ENCODE measurements around the gene HEBP1.
"Not testable (repeated sequence)": the region's sequence is repeated elsewhere in the genome, so short reads cannot be mapped to it uniquely, and the experiment has no call there.

HEBP1 gene, protein sequence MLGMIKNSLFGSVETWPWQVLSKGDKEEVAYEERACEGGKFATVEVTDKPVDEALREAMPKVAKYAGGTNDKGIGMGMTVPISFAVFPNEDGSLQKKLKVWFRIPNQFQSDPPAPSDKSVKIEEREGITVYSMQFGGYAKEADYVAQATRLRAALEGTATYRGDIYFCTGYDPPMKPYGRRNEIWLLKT

DNA sequence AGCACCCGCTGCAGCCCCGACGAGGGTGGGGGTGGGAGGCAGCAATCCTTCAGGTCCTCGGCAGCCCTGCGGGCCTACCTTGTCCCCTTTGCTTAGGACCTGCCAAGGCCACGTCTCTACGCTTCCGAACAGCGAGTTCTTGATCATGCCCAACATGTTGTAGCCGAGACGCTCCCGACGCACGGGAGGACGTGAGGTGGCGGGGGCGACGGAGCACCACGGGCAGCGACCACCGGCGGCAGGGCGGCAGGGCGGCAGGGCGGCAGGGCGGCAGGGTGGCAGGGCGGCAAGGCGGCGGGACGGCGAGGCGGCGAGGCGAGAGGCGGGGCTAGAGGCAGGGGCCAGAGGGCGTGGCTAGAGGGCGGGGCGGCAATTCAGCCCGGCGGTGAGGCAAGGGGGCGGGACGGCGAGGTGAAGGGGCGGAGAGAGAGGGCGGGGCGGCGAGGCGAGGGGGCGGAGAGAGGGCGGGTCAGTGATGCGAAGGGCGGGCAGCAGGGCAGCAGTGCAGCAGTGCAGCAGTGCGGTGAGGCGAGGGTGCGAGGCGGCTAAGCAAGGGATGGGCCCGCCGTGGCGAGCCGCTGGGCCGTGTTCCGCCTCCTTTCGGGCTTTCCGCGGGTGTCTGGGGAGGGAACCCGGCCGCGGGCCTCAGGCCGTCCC, at the start of gene HEBP1:
Gene HEBP1 (minus strand): TSS at position 307 of the 657 bp plus-strand sequence. CDS start 151 bp downstream, at position 156.
- DNase-seq (ENCODE audit: low spot score) = peak; percentile 94

DNA sequence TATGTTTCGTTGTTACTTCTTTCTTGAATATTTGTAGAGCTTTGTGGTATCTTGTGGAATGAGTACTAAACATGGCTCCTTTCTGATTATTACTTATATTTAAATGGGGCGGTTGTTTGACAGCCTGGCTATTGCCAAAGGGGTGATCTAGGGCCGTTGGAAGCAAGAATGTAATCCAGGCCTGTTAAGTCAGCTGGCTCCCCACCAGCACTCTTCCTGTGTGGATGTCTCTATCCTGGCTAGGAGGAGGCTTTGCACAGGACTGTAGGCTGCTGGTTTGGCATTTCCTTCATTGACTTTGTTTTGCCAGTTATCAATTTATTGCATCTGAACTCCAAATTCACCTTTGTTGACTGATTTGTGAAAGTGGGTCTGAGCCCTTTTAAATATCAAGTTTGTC, 49.8 kb upstream of the HEBP1 start:
- DNase-seq (ENCODE audit: low spot score) = peak; percentile 14

DNA sequence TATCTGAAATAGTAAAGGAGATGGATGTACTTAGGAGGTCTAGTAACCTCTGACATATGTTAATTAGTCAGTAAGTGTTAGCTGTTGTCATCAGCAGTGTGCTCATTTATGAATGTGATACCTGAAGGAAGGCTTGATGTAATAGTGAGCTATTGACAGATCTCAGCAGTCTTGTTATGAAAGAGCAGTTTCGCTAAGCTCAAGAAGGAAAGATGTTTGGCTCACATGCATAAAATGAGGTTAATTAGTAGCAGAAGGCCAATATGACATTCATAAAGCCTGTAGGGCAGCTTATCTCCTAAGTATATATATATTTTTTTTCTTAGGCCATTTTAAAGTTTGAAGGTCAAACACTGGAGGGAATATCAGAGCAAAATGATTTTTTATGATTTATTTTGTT, 46.9 kb upstream of the HEBP1 start:
- DNase-seq (ENCODE audit: low spot score) = no peak

DNA sequence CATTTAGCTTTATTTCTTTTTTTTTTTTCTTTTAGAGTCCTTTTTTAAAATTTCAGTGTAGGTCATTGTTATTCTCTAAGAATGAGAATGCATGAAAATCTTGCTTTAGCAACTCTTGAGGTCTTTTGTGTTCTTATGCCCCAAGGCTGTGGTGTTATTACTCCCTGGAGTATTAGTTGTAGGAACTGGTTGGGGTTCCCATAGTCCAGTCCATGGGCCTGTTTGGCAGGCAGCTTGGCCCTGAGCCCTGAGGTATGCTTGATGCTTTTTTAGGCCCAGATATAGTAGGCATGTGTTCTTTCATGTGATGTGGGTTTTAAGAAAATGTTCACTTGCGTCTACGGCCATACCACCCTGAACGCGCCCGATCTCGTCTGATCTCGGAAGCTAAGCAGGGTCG, 45.8 kb upstream of the HEBP1 start:
- DNase-seq (ENCODE audit: low spot score) = no peak

DNA sequence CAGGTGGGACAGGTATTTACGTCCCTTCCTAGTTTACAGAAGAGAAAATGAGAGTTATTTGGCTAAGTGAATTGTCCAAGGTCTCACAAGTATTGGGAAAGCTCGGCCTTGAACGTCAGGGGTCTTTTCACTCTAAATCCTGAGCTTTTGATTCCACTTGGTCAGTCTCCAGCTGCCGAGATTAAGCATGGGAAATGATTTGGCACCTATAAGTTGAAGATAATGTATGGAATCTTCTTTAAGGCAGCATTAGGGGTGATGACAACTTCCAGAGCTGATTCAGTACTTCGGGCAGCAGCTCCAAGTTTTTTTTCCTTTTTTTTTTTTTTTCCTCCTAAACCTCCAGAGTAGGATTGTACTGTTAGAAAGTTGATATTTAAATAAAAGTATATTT, 44.8 kb upstream of the HEBP1 start:
- DNase-seq (ENCODE audit: low spot score) = peak; percentile 40

DNA sequence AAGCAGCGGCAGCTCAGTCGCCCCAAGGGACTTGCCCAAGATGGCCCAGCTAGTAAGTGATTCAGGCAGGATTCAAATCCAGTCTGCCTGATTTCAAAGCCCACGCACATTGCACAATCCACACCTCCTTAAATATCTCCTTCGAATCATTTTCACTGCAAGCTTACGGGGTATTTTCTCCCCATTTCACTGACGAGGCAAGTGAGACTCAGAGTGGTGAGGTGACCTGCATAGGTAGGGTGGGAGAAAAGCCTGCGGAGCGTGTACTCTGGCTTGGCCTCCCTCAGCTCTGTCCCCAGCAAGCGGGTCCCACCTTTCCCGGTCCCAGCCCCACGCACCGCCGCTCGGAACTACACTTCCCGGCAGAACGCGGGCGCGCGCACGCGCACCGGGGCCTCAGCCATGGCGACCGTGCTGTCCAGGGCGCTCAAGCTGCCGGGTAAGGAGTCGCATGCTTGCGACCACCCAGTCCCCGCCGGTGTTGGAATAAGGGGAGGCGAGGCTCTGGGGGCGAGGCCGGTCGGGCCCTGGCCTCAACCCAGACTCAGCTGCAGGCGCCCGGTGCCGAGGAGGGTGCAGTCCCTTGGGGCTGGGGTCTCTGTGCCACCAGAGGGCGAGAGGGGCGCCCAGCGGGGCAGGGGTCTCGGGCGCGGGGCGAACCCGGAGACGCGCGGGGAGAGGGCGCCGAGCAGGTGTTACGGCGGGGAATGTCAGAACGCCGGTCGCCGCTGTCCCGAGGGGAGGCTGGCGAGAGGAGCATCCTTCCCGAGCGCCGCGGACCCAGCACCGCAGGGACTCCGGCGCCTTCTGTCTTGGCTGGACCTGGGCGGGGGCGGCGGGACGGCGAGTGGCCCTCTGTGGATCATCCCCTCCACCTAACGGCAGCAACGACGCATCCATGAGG, 44.2 kb upstream of the HEBP1 start, which contains the start of gene FAM234B:
Gene FAM234B (plus strand): TSS at position 380 of the 904 bp plus-strand sequence. CDS start 23 bp downstream, at position 403.
- DNase-seq (ENCODE audit: low spot score) = peak; percentile 86

DNA sequence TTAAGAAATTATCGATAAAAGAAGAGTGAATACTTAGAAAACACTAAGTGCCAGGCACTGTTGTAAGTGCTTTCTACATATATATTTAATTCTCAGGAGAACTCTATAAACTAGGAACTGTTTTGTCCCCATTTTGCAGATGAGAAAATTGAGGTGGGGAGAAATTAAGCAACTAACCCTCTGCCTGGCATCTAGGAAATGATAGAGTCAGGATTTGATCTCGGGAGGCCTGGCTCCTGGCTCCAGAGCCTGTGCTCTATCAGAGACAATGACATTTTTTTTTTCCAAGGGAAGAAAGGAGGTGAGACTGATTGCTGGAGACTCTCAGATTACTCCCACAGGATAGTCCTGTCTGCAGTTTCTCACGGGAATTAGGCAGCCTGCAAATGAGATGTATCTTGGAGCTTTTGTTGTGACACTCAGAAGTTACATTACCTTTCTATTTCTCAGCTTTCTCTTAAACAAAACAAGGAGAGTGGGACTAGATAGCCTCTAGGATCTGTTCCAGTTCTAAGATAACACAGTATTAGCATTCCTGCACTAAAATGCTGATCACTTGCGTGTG, 42.7 kb upstream of the HEBP1 start:
- DNase-seq (ENCODE audit: low spot score) = no peak

DNA sequence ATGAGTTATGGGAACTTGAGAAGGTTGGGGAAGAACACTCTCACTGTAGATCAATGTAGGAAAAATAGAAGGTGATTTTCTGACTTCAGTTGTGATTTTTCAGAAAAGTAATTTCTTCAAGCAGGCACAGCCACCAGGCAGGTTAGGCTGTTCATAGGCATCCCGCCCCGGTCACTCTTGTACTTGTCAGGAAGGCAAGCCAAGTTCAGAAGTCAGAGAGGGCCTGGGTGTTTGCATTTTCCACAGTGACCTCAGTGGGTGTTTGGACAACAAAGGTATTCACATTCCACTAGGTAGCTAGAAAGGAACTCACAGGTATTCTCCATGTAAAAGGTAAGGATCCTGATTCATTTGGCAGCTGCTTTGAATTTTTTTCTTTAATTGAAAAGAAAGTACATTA, 41.2 kb upstream of the HEBP1 start:
- DNase-seq (ENCODE audit: low spot score) = no peak

DNA sequence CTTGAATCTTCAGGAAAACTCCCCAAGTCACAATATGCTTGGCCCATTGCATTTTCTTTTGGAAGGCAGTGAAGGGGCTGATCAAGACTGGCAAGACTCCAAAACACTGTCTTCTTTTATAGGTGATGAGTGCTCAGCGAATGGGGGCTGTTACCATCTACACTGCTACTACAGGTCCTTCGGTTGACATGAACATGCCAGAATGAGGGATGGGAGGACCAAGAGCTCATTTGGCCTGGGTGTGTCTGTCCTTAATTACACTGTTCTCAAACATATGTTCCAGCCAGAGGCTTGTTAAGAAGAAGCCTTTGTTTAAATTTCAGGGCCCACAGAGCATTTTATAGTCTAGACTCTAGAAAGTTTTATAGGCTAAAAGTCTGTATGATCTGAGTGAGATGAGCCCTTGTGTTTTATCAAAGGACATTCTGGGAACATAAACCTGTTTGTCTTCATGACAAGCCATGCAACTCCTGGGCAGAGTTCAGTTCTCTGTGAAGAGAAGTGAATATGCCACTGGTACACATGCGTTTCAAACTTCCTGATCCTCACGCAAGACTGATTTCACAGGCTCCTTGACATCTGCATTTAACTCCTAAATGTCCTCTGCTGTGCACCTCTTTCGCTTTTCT, 39.4 kb upstream of the HEBP1 start:
- no peak for DNase-seq (ENCODE audit: low spot score)

DNA sequence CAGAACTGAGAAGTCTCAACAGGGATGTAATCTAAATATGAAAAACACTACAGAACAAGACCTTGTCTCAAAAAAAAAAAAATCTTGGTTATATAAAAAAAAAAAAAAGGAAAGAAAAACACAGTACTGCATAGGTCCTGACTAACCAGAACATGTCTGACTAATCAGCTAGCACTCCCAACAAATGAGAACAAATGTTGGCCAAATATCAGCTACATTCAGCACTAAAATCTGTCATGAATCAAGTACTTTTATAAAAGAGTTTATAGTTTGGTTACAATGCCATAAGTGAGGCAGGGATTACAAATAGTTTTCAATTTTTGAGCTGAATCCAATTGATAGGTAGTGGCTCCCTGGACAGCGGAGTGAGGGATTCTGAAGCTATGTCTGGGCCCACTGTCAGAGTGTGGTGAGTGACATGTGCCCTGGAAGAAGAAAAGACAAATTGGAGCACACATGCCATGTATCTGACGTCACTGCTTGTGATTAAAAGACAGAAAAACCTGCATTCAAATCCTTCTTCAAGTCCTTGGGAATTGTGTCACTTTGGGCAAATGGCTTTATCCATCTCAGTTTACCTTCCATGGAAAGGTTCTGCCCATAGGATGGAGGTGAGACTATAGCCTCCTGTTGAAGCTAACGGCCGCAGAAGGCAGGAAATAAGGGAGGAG, 38.6 kb upstream of the HEBP1 start:
- DNase-seq (ENCODE audit: low spot score) = peak; percentile 64

DNA sequence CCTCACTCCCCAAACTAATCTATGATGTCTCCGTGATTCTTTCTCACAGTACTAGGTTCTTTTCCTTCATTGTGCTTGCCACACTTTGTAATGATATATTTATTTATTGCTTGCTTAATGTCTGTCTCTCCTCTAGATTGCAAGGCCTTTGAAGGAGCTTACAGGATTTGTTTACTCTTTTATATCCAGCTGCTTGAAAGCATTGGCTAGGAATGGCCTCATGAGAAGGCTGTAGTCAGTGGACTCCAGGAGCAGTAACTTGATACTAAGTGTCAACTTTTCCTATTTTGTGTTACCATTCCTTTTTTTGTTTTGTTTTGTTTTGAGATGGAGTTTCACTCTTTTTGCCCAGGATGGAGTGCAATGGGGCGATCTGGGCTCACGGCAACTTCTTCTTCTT, 36.8 kb upstream of the HEBP1 start:
- DNase-seq (ENCODE audit: low spot score) = no peak

DNA sequence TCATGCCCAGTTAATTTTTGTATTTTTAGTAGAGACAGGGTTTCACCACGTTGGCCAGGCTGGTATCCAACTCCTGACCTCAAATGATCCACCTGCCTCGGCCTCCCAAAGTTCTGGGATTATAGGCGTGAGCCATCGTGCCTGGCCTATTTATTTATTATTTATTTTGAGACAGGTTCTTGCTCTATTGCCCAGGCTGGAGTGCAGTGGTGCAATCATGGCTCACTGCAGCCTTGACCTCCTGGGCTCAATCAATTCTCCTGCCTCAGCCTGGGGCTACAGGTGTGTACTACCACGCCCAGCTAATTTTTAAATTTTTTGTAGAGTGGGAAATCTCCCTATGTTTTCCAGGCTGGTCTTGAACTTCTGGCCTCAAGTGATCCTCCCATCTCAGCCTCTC, 35.3 kb upstream of the HEBP1 start:
- not testable (repeated sequence) for DNase-seq (ENCODE audit: low spot score)

DNA sequence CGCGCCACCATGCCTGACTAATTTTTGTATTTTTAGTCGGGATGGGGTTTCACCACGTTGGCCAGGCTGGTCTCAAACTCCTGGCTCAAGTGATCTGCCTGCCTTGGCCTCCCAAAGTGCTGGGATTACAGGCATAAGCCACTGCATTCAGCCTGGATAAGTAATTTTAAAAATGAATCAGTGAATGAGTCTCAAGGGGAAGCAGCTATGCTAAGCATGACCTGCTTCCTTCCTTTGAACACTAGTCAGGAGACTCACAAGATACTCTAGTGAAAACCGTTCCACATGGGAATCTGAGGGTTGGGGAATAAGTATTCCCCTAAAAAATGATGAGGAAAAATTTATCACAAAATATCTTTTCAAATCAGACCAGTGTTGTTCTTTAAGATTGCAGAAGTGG, 33.4 kb upstream of the HEBP1 start:
- DNase-seq (ENCODE audit: low spot score) = no peak

DNA sequence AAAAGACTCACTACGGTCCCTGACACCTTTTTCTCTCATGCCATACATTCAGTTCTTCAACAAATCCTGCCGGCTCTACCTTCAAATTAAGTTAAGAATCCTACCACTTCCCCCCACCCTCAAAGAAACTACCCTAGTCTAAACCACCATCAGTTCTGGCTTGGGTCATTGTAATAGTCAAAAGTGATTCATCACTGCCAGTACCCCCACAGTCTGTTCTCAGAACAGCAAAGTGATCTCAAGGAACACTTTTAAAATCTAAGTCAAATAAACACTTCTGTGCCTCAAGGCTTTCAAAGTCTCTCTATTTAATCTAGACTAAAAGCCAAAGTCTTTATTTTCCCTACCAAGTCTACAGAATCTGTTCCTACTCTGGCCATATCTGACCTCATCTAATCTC, 32.1 kb upstream of the HEBP1 start:
- no peak for DNase-seq (ENCODE audit: low spot score)

DNA sequence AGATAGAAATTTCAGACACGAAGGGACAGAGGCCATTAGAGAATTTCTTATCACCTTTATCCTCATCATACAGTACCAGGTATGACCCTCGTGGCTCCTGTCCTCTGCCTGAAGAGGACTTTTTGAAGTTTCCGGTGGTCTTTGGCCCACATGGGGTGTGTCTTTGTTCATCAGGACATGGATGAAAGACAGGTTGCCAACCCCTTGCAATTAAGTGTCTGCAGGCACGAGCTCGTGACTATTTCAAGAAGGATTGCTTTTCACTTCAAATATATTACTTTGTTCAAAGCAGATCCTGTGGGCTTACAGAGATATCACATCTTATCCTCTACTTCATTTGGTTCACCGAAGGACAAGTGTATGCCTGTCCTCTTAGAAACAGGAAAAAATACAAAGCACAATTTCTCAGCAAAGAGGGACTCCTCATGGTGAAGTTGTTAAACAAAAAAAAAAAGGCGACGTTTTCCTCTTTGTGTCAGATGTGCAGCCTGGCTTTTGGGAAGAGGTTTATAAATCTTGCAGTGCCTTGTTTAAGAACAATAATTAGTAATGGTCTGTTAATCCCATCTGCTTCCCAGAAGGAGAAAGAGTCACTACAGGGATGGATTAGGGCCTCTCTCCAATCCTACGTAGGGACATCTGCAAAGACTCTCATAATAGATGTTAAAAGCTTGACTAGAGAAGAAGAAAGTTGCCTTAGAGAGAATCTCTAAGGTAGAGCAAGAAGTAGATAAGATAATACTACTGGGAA, 30.7 kb upstream of the HEBP1 start:
- DNase-seq (ENCODE audit: low spot score) = no peak

DNA sequence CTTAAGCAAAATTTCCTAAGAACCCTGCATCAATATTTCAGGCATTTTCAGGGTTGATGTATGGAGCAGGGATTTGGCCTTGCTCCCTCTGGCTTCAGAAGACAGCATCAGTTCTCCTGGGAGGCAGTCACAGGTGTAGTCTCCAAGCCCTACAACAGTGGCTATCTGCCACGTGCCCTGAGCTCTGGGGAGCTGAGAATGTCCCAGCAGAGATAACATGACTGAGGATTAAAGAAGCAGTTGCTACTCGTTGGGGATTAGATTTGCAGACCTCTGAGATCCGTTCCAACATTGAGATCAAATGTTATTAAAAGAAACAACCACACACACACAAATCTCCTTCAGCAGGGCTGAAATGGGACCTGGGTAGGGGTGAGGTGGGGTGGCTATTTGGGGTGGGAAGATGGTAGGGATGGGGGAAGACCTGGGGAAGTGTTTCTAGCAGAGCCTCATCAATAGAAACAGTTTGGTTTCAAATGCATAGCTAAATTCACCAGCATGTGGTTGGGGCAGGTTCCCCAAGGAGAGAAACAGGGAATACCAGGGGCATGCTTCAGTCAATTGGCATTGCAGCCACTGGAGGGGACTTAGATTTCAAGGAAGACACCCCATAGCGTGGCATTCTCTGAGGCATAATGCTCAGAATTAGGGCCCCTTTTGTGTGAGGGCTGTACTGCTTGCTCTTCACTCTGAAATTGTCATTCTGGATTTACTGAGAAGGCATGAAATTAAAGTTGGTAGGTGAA, 28.9 kb upstream of the HEBP1 start:
- no peak for DNase-seq (ENCODE audit: low spot score)

DNA sequence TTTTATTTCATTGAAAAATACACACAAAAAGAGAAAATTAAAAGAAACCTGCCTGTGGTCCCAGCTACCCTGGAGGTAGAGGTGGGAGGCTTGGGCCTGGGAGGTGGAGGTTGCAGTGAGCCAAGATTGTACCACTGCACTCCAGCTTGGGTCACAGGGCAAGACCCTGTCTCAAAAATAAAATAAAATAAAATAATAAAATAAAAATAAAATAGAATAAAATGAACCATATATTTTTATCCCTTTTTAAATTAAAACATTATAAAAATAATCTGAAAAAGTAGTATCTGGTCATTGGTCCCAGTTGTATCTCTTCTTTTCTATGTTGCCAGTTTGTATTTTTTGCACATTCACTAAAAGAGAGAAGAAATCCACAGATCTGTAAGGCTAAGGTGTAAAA, 27.4 kb upstream of the HEBP1 start:
- DNase-seq (ENCODE audit: low spot score) = no peak

DNA sequence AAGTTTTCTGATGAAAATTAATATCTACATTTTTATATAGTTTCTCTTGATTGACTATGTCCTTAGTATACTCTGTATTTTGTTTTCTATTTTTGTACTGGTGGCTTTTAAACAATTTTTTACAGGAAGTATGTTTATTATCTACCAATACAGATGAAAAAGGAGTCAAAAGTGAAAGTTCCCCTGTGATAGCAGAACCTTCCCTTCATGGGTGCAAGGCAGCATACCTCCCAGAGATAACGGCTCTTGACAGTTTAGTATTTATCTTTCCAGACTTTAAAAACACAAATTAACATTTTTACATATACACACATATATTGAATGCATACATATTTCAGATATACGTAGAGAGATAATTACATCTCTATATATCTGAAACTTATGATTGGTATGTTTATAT, 27.0 kb upstream of the HEBP1 start:
- DNase-seq (ENCODE audit: low spot score) = no peak

DNA sequence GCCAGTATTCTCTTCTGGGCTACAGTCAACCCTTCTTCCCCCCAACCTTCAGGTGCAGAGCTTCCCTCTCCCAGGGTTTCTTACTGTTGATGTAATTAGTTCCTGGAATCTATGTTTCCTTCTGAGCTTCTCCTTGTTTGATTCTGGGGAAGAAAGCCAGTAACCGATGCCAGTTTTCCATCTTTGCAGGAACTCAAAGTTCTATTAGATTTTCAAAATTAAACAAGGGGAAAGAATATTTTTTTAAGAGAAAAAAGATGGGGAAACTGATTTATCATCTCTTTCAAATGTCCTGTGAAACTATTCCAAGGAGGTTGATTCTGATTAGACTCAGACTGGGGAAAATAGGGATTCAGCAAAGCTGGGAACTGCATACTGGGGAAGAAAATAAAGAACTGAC, 26.2 kb upstream of the HEBP1 start:
- DNase-seq (ENCODE audit: low spot score) = no peak

DNA sequence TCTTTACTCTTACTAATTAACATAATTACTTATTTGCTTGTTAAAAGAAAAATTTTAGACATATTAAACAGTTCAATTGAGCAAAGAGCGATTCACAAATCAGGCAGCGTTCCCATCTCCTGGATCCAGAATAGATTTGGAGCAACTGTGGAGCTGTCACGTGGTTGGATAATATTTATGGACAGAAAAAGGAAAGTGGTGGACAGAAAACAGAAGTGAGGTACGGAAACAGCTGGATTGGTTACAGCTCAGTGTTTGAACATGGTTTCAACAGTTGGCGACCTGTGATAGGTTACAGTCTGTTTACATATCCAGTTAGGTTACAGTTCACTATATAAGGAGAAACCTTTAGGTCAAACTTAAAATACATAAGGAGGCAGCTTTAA, 24.5 kb upstream of the HEBP1 start:
- DNase-seq (ENCODE audit: low spot score) = no peak

Data from hepatic stellate cell (primary cell).